COR-L47 (cell line): ENCODE measurements around the gene KIF5A.
A peak's percentile ranks its signal among the peaks of the same experiment; 100 is the strongest.

Experiments used
- DNase-seq: peaks from one replicate; lab custom pipeline; 2025; lab: John Stamatoyannopoulos, UW

Gene KIF5A

GRCh38 chr12:57620245-57620935 lies 70.5 kb downstream of the KIF5A start:
- DNase-seq: no peak

GRCh38 chr12:57620936-57621496 lies 71.2 kb downstream of the KIF5A start:
- DNase-seq: no peak

- peak; percentile 62 for DNase-seq
These were observed 71.9 kb downstream of the KIF5A start for GRCh38 chr12:57621497-57622292.

GRCh38 chr12:57622293-57623245 lies 72.7 kb downstream of the KIF5A start:
- no peak for DNase-seq

GRCh38 chr12:57623385-57623784 lies 73.5 kb downstream of the KIF5A start:
- DNase-seq: no peak

GRCh38 chr12:57623811-57624390 lies 74.1 kb downstream of the KIF5A start:
- no peak for DNase-seq

GRCh38 chr12:57624441-57625220 lies 74.8 kb downstream of the KIF5A start:
- DNase-seq: no peak

- no peak for DNase-seq
These were observed 75.6 kb downstream of the KIF5A start for GRCh38 chr12:57625261-57626032.

- no peak for DNase-seq
These were observed 76.5 kb downstream of the KIF5A start for GRCh38 chr12:57626111-57626920.

GRCh38 chr12:57626921-57627445 lies 77.1 kb downstream of the KIF5A start:
- DNase-seq: no peak

GRCh38 chr12:57627501-57628279 lies 77.8 kb downstream of the KIF5A start:
- no peak for DNase-seq

GRCh38 chr12:57628280-57629191 lies 78.7 kb downstream of the KIF5A start:
- no peak for DNase-seq

GRCh38 chr12:57629897-57630471 lies 80.1 kb downstream of the KIF5A start:
- no peak for DNase-seq

GRCh38 chr12:57630891-57631433 lies 81.1 kb downstream of the KIF5A start:
- no peak for DNase-seq

GRCh38 chr12:57631566-57632072 lies 81.8 kb downstream of the KIF5A start:
- DNase-seq: no peak
